Myometrial cell (primary cell): ENCODE measurements around the gene SULT1A2. TPM values are rescaled to one million over a fixed set of nuclear protein-coding genes. Genes with fewer than 3 reads are reported as not detected.

Experiments
- total RNA-seq: library from RNA; depleted of rRNA; stranded (reverse); fragments of >200 nt; gene quantifications from 2 replicates; pipeline ENCODE4 v1.2.3, GENCODE V29; 2015

Gene SULT1A2
- total RNA-seq, result 0.58 TPM in 1 of 2 replicates, not detected in the other

DNA sequence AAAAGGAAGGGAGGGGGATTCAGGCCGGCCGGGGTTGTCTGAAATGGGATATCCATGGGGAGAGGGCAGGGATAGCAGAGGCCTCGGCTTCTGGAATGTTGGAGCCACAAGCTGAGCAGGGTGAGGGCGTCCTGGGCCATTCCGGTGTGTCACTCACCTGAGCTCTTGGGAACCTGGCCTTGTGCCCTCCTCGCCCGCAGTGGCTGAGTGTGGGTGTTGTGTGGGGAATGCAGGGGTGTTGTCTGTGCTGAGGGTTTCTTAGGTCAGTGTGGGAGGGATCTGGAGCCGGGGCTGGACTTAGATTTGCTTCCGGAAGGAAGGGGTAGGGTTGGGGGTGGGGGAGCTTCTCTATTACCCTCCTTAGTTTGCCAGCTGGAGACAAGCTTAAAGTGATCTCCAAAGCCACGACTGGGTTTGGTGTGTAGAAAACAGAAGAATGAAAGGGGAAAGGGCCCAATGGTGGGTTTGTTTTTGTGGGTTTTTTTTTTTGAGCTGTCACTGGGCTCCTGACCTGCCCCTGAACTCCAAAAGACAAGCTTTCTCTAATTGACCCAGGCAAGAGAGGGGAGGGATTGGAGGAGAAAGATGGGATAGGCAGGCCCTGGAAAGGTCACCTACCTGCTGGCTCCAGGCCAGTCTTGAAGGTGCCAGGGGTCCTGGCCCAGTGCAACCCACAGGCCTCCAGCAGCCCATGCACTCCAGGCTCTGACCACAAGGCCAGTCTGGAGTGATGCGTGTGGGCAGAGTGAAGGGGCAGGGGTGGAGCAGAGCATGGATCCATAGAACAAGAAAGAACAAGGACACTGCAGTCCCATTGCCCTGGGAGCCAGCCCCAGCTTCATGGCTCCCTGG lies at the start of gene SULT1A2:
TSS of gene SULT1A2 (minus strand) at position 211 of the 852 bp plus-strand sequence. CDS start 1,120 bp downstream, outside the sequence.

GRCh38 chr16:28637765-28638164 lies 40.9 kb upstream of the SULT1A2 start, which contains the start of gene NPIPB8:
NPIPB8 (plus strand) TSS chr16:28638065; CDS start chr16:28638361, 296 bp downstream.

GRCh38 chr16:28609631-28610594 lies 13.1 kb upstream of the SULT1A2 start, which contains the start of gene SULT1A1:
SULT1A1 (minus strand) TSS chr16:28610044; CDS start chr16:28608855, 1,189 bp downstream.

DNA sequence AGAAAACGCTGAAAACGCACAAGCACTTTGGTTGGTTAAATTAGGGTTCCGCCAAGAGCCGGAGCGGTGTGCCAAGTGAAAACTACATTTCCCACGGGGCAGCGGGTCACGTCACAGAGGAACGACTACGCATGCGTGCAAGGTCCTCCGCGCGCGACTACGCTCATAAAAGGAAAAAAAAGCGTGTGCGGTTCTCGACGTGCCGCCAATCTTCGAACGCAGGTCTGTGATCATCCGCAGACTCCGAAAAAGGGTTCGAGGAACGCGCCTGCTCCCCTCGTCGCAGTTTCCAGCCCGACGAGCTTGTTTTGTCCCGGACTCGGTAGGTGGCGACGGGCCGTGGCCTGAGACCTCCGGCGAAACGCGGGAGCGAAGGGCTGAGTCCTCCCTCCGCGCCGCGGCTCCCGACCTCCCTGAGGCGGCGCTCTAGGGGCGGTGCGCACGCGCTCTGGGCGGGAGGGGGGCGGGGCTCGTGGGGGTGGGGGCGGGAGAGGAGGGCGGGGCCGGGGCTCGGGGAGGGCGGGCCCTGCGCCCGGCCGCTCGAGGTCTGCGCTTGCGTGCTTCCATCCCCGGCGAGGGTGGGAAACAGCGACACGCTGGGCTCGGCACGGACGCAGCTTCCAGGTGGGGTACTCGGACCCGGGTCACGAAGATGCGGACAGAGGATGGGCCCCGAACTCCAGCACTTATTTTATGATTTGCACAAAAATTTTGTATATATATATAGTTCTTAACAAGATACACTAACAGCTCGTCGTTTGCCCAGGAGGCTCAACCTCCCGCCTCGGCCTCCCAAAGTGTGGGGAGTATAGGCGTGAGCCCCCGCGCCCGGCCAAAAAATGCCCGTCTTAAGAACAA lies 42.8 kb downstream of the SULT1A2 start, which contains the start of gene SGF29:
TSS of gene SGF29 (plus strand) at position 145 of the 858 bp plus-strand sequence. CDS start 27,150 bp downstream, outside the sequence.

Other genes starting within 250 kb of the SULT1A2 start
- 0.71 TPM in 1 of 2 replicates, not detected in the other for gene NPIPB6, start 233.5 kb downstream of the SULT1A2 start, total RNA-seq
- 112 and 116 TPM in 2 replicates for gene EIF3CL, start 193.2 kb downstream of the SULT1A2 start, total RNA-seq
- not detected in 2 replicates for gene NPIPB7, start 124.7 kb downstream of the SULT1A2 start, total RNA-seq
- gene CLN3, start 105.0 kb downstream of the SULT1A2 start, total RNA-seq, result 16.1 and 19.0 TPM in 2 replicates
- not detected in 2 replicates for gene APOBR, start 102.4 kb downstream of the SULT1A2 start, total RNA-seq
- not detected in 2 replicates for gene IL27, start 90.2 kb downstream of the SULT1A2 start, total RNA-seq
- gene NUPR1, start 58.1 kb downstream of the SULT1A2 start, total RNA-seq, result 28.7 and 29.1 TPM in 2 replicates
- 11.2 and 14.7 TPM in 2 replicates for gene SGF29, start 43.1 kb downstream of the SULT1A2 start, total RNA-seq
- gene SULT1A1, start 13.0 kb upstream of the SULT1A2 start, total RNA-seq, result 4.6 and 5.2 TPM in 2 replicates
- gene NPIPB8, start 41.0 kb upstream of the SULT1A2 start, total RNA-seq, result not detected in 2 replicates
- gene EIF3C, start 114.4 kb upstream of the SULT1A2 start, total RNA-seq, result 127 and 137 TPM in 2 replicates
- gene NPIPB9, start 154.7 kb upstream of the SULT1A2 start, total RNA-seq, result not detected in 2 replicates
- 45.6 and 60.1 TPM in 2 replicates for gene ATXN2L, start 225.9 kb upstream of the SULT1A2 start, total RNA-seq
- gene TUFM, start 249.3 kb upstream of the SULT1A2 start, total RNA-seq, result 204 and 207 TPM in 2 replicates